ENCODE results near the gene CFLAR. TPM values are rescaled to one million over a fixed set of nuclear protein-coding genes. Genes with fewer than 3 reads are reported as not detected.
"Not testable (repeated sequence)": the region's sequence is repeated elsewhere in the genome, so short reads cannot be mapped to it uniquely, and the experiment has no call there.

The CFLAR gene
- total RNA-seq, 1 donor from 2014 or later = 415 TPM

DNA sequence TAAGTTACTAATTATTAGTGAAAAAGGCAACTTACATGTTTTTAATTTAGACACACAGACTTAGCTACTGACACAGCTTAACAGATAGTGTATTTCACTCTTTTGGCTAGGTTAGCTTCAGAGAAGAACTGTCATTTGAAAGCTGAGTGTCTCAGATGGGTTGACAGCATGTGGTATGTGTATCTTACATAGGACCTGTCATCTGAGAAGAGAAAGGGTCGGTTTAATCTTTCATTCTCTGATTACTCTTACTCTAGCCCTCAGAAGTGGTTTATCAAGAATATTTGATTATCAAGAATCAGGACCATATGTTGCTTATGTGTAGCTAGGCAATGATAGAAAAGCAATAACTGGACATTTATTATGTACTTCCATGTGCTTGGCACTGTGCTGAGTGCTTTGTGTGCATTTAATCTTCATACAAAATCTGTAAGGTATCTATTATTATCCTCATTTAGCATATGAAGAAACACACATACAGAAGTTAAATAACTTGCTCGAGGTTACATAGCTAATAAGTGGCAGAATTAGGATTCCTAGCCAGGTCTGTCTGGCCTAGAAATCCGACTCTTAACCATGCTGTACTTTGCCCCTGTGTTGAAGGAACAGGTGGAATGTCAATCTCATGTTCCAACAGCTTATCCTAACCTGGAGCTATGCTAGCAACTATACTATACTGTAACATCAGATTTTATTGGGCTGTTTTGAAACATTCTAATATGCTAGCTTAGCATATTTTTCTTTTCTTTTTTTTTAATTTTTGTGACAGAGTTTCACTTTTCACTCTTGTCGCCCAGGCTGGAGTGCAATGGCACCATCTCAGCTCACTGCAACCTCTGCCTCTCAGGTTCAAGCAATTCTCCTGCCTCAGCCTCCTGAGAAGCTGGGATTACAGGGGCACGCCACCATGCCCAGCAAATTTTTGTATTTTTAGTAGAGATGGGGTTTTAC, 28.4 kb downstream of the CFLAR start:
- intact Hi-C loops (cut with micrococcal nuclease) = no loop called here
- Mint-ChIP-seq H3K27me3 (no peaks in the 10 kb centered on the region), H3K36me3 (ENCODE audit: low read depth) (peaks cover 56% of the 10 kb centered on the region), H3K4me3 (no peak overlapping the region), H3K4me1 (peaks cover 23% of the 10 kb centered on the region), H3K9me3 (no peaks in the 10 kb centered on the region), H3K27ac (peak overlapping the region; percentile 3)
- no peak for DNase-seq

DNA sequence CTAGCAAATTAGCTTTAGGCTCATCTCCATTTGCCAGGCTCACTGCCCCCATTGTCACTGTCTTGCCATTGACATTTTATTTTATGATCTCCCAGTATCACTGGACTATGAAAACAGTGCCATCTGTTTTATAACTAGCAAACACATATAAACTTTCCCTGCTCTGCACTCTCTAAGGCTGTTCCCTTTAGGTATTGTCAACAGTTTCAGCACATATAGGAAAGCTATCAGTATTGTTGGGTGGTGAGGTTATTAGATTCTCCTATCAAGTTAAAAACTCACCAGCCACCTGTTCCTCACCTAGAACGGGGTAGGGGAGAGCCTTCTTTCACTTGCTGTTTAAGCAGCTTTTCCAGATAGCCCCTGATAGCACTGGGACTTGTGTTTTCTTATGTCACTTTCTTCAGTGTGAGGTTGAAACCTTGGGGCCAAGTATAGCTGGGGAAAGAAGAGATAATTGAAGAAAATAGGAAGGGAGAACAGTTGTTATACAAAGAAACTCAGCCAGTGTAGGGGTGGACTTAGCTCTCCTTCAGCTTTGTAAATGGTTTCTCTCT, 32.5 kb downstream of the CFLAR start:
- no peaks in the 10 kb centered on the region for H3K27me3 Mint-ChIP-seq
- peak overlapping the region; percentile 56 for H3K27ac Mint-ChIP-seq
- no peak for DNase-seq
- peaks cover 68% of the 10 kb centered on the region for H3K36me3 Mint-ChIP-seq (ENCODE audit: low read depth)
- peaks cover 24% of the 10 kb centered on the region for H3K4me1 Mint-ChIP-seq
- intact Hi-C loops (cut with micrococcal nuclease) = no loop called here
- no peaks in the 10 kb centered on the region for H3K9me3 Mint-ChIP-seq
- H3K4me3 Mint-ChIP-seq = no peak overlapping the region

DNA sequence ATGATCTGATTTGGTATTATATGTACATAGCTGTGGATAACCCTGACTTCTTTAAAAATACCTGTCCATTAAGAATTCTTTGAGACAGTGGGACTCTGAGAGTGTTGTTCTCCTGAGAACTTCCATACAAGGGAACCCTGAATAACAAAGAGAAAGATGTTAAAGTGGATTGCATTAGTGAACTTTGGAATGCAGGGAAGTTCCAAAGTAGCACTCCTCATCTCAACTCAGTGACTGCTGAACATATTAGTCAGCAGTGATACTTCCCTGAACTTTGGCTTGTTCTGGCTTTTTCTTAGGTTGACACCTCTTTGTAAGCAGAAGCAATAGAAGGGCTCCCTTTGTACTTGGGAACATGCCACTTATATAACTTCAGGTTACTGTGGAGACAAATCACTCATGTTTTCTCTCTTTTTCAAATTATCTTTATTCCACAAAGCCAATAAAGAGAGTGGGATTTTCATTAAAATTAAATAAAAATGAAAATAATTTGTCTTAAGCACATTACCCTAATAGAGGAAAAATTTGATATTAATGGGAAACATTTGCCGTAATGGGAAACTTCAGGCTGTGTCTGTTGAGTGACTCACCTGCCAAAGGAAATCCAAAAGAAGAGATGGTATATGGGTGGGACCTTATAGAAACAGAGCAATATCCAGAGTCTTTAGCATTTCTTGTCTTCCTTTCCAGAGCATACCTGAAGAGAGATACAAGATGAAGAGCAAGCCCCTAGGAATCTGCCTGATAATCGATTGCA, 33.3 kb downstream of the CFLAR start:
- peak overlapping the region; percentile 47 for H3K27ac Mint-ChIP-seq
- H3K4me3 Mint-ChIP-seq = no peak overlapping the region

DNA sequence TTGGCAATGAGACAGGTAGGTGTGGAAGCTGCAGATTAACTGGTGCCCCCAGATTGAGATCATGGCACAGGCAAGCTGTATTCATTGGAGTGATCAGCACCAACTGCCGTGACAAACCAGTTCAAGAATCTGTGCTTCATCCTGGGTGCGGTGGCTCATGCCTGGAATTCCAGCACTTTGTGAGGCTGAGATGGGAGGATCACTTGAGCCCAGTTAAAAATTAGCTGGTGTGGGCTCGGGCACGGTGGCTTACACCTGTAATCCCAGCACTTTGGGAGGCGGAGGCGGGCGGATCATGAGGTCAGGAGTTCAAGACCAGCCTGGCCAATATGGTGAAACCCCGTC, 33.8 kb downstream of the CFLAR start:
- DNase-seq; intact Hi-C loops (cut with micrococcal nuclease); H3K4me3 Mint-ChIP-seq; H3K27me3 Mint-ChIP-seq; H3K27ac Mint-ChIP-seq; H3K9me3 Mint-ChIP-seq: not testable (repeated sequence)
- Mint-ChIP-seq H3K4me1 (peaks cover 24% of the 10 kb centered on the region), H3K36me3 (ENCODE audit: low read depth) (peaks cover 70% of the 10 kb centered on the region)

More for the DNA sequence above, 33.3 kb downstream of the CFLAR start:
- DNase-seq = no peak
- H3K9me3 Mint-ChIP-seq = no peaks in the 10 kb centered on the region
- no peaks in the 10 kb centered on the region for H3K27me3 Mint-ChIP-seq
- peaks cover 65% of the 10 kb centered on the region for H3K36me3 Mint-ChIP-seq (ENCODE audit: low read depth)
- intact Hi-C loops (cut with micrococcal nuclease) = no loop called here
- H3K4me1 Mint-ChIP-seq = peaks cover 24% of the 10 kb centered on the region

DNA sequence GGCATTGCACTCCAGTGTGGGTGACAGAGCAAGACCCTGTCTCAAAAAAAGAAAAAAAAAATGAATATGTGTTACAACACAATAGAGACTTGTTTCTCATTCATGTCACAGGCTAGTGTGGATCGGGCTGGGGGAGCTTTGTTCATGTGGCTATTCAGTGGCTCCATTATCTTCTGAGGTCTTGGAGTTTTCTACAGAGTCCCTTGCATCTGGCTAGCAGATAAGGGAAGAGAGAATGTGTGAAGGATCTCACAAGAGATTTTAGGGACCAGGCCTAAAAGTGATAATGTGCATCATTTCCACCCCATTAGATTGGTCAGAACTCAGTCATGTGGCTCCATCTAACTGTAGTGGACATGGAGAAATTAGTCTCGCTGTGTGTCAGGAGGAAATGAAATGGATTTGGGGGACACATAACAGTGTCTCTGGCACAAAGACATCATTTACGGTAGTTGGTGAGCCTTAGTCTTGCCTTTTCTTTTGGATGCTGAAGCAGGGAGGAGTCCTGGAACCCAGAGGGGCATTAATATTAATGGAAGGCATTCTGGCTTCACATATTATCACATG, 34.6 kb downstream of the CFLAR start:
- no peak overlapping the region for H3K4me3 Mint-ChIP-seq
- no peaks in the 10 kb centered on the region for H3K27me3 Mint-ChIP-seq
- no peak for DNase-seq
- H3K36me3 Mint-ChIP-seq (ENCODE audit: low read depth) = peaks cover 72% of the 10 kb centered on the region
- peak overlapping the region; percentile 44 for H3K27ac Mint-ChIP-seq
- no peaks in the 10 kb centered on the region for H3K9me3 Mint-ChIP-seq
- peaks cover 24% of the 10 kb centered on the region for H3K4me1 Mint-ChIP-seq
- intact Hi-C loops (cut with micrococcal nuclease) = no loop called here

DNA sequence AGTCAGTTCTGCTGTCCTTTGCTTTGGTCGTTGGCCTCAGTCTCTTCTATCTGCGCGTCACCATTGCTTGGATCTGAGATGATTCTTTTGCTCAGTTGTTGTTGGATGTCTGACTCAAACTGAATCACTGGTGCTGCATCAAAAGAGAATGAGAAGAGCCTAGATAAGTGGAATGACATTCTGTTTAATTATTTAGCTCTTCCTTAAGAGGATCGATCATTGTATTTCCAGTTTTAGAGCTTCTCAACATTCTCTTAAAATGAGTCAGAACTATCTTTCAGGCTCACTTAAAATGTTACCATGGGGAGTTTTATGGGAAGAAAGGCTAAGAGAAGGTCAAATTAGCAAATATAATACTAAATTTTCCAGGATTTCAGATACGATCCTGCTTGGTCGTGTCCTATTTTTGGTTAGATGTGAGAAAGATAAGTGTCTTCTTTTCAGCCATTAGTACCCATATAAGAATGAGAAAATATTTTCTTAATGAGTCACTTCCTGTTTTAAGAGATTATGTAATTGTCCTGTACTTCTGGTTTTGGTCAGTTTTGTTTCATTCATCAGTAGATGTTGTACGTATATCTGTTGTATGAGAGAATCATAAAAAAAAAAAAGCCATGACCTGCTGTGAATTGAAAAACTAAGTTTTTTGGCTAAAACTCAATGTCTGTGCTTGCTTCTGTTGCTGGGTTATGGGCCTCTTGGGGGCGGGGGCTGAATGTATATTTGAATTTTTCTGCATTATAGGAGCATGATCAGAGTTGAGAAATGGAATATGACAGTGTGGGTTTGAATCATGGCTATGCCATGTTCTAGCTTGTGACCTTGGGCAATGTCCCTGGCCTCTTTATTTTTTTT, 35.4 kb downstream of the CFLAR start:
- Mint-ChIP-seq H3K27ac (peak overlapping the region; percentile 44), H3K4me1 (peaks cover 24% of the 10 kb centered on the region), H3K36me3 (ENCODE audit: low read depth) (peaks cover 77% of the 10 kb centered on the region), H3K4me3 (no peak overlapping the region), H3K9me3 (no peaks in the 10 kb centered on the region), H3K27me3 (no peaks in the 10 kb centered on the region)
- no peak for DNase-seq
- intact Hi-C loops (cut with micrococcal nuclease) = no loop called here

DNA sequence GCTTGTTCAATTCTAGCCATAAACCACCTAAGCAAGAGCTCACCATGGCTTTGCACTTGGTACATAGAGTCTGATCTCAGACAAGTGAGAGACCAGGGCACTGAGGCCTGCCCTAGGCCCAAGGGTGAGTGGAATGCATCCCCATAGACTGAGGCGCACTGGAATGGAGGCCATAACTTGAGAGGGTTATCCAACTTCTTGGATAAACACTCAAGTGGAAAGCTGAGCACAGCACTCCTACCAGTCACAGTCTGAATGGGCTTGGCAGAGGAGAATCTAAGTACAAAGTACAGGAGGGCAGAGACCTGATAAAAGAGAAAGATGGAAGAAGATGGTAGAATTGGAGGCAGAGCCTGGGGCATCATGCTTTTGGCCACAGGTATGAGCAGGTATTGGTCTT, 36.6 kb downstream of the CFLAR start:
- peaks cover 23% of the 10 kb centered on the region for H3K4me1 Mint-ChIP-seq
- H3K27me3 Mint-ChIP-seq = no peaks in the 10 kb centered on the region
- H3K27ac Mint-ChIP-seq = no peak overlapping the region
- no peak for DNase-seq
- H3K36me3 Mint-ChIP-seq (ENCODE audit: low read depth) = peaks cover 76% of the 10 kb centered on the region
- intact Hi-C loops (cut with micrococcal nuclease) = no loop called here
- H3K4me3 Mint-ChIP-seq = no peak overlapping the region
- no peaks in the 10 kb centered on the region for H3K9me3 Mint-ChIP-seq

DNA sequence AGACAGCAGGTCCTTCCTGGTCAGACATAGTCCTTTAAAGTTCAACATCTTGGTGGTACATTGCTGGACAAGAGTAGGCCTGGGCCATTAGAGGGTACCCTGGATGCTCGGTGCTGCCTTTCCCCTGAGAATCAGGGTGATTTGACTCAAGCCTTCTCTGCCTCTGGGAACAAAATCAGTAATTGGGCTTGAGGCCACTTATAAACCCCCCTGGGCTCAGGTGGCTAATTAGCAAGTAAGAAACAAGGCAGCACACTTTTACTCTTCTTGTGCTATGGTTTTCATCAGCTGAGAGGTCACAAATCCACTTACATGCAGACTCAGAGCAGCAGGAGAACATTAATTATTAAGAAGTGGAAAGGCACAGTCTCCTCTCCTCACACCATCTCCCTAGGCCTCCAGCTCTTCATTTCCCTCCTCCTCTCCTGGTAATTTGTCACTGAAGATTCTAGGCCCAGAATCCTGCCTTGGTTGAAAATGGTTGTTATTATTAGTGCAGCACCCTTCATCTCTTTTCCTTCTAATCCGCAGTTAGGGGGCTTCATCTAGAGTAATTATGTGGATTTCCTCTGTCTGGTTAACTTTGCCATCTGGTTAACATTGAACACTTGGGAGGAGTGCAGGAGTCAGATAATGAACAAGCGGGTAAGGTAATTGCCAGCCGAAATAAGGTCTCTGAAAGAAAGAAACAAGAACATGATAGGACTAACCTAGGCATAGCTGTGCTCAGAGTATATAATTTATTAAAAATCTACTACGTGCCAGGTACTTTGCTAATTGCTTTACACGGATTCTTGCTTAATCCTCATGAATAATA, 37.2 kb downstream of the CFLAR start:
- peak overlapping the region; percentile 0 for H3K27ac Mint-ChIP-seq
- DNase-seq = no peak
- H3K4me3 Mint-ChIP-seq = no peak overlapping the region
- H3K36me3 Mint-ChIP-seq (ENCODE audit: low read depth) = peaks cover 82% of the 10 kb centered on the region
- no peaks in the 10 kb centered on the region for H3K9me3 Mint-ChIP-seq
- intact Hi-C loops (cut with micrococcal nuclease) = no loop called here
- peaks cover 30% of the 10 kb centered on the region for H3K4me1 Mint-ChIP-seq
- H3K27me3 Mint-ChIP-seq = no peaks in the 10 kb centered on the region

DNA sequence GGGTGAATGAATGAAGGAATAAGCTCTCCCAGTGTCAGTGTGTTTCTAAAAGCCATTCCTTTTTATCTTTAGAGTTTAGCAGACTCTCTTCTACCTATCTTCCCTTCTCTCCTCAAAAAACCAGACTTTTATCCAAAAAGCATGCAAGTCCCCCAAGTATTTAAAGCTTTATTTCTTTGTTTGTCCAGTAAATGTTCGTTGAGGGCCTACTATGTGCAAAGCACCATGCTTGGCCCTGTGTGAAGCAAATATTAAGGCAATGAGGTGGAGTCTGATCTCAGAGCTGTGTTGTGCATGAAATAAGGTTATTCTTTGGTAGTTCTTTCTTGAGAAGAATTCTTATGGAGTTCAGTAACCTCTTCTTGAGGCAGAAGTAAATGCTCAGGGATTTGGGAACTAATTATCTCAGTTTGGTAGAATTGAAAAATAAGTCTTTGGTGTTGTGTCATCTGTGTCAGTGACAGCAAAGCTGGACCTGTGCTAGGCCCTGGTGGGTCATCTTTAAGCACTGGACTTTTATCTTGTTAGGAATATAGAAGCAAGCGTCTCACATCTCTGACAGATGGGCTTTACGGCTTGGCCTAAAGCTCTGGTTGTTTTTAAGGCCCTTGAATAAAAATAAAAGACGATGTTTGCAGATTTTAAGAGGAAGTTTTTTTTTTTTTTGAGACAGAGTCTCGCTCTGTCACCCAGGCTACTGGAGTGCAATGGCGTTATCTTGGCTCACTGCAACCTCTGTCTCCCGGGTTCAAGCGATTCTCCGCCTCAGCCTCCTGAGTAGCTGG, 38.8 kb downstream of the CFLAR start:
- intact Hi-C loops (cut with micrococcal nuclease) = loop anchor here (5.0 kb wide), 2 partner anchors 83 to 193 kb away; partner anchors contain the start of genes HYCC2, NDUFB3 and ORC2
- Mint-ChIP-seq H3K4me3 (no peak overlapping the region), H3K36me3 (ENCODE audit: low read depth) (peaks cover 76% of the 10 kb centered on the region), H3K4me1 (peaks cover 27% of the 10 kb centered on the region), H3K27me3 (no peaks in the 10 kb centered on the region), H3K9me3 (no peaks in the 10 kb centered on the region), H3K27ac (peak overlapping the region; percentile 42)
- no peak for DNase-seq

DNA sequence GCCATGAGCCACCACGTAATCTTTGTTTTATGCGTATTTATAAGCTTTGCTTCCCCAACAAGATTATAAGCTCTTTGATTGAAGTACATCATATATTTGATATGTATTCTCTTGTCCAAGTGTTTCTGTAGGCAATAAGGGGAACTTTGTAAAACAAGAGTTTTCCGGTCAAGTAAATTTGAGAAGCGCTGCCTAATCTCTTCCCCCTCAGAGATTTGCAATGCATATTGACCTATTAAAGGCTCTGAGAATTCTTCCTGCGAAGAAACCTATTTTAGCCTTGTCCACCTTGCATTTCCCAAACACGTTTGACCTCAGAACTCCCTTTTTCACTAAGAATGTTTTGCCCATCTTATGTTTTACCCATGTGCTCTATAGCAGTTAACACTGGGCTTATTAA, 40.1 kb downstream of the CFLAR start:
- Mint-ChIP-seq H3K4me3 (no peak overlapping the region), H3K4me1 (peaks cover 23% of the 10 kb centered on the region), H3K9me3 (no peaks in the 10 kb centered on the region), H3K36me3 (ENCODE audit: low read depth) (peaks cover 75% of the 10 kb centered on the region), H3K27ac (no peak overlapping the region), H3K27me3 (no peaks in the 10 kb centered on the region)
- DNase-seq = no peak
- intact Hi-C loops (cut with micrococcal nuclease) = loop anchor here (5.0 kb wide), 2 partner anchors 84 to 194 kb away; partner anchors contain the start of genes HYCC2, NDUFB3 and ORC2

DNA sequence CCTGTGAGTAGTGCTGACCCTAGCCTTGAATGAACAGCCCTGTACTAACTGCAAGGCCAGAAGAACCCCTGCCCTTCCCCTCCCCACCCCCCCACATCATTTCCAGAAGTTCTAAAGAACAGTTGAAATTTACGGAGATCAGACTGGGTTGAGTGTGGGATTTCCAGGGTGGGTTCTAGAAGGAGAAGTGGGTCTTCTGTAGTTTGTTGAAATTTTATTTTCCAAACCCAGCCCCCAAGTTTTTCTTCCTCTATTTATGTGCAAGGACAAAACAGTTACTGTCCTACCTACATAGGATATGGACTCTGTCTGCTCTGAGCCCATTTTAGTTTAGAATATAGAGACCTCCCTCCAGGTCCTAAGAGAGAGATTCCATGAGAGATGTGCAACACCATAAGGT, 40.7 kb downstream of the CFLAR start:
- Mint-ChIP-seq H3K36me3 (ENCODE audit: low read depth) (peaks cover 71% of the 10 kb centered on the region), H3K27ac (no peak overlapping the region)

DNA sequence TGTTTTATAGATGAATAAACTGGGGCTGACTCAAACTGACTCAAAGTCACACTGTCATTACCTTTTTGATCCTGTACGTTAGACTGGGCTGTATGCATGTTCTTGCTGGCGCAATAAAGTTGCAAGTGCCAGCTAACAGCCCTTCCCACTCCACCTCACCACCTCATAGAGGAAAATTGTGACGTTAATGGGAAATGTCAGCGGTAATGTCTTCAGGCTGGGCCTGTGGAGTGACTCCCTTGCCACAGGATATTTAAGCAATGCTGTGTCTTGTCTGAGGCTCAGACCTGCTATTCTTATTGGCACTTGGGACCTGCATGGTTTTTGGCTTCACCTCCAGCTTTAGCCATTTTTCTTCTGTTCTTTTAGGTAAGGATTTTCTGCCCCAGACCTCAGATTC, 41.7 kb downstream of the CFLAR start:
- Mint-ChIP-seq H3K27me3 (no peaks in the 10 kb centered on the region), H3K9me3 (no peaks in the 10 kb centered on the region), H3K4me3 (peak overlapping the region; percentile 42), H3K27ac (peak overlapping the region; percentile 77), H3K36me3 (ENCODE audit: low read depth) (peaks cover 73% of the 10 kb centered on the region), H3K4me1 (peaks cover 18% of the 10 kb centered on the region)
- intact Hi-C loops (cut with micrococcal nuclease) = loop anchor here (1.0 to 5.0 kb wide), 3 partner anchors 40 to 195 kb away; partner anchors contain the start of genes HYCC2, NDUFB3 and ORC2
- DNase-seq = no peak

More for the DNA sequence above, 40.7 kb downstream of the CFLAR start:
- Mint-ChIP-seq H3K4me1 (peaks cover 19% of the 10 kb centered on the region), H3K27me3 (no peaks in the 10 kb centered on the region), H3K4me3 (no peak overlapping the region), H3K9me3 (no peaks in the 10 kb centered on the region)
- no peak for DNase-seq
- intact Hi-C loops (cut with micrococcal nuclease) = loop anchor here (5.0 kb wide), 2 partner anchors 84 to 194 kb away; partner anchors contain the start of genes HYCC2, NDUFB3 and ORC2
